Neuronal stem cell (in vitro differentiated cells): ENCODE results near the gene SLC28A1.
A peak's percentile ranks its signal among the peaks of the same experiment; 100 is the strongest.
"Not testable (repeated sequence)": the region's sequence is repeated elsewhere in the genome, so short reads cannot be mapped to it uniquely, and the experiment has no call there.

Source experiments
- DNase-seq: peaks from one replicate; pipeline ENCODE4 v3.0.0-alpha.2; 2013; ENCODE audit warnings: low spot score
- H2AFZ ChIP-seq: one replicate; pipeline ENCODE4 v1.6.1; 2013; ENCODE audit warnings: mild to moderate bottlenecking, low read length, inconsistent platforms
- H2AK5ac ChIP-seq: 2 replicates; pipeline ENCODE4 v1.6.1; 2013; ENCODE audit warnings: low read depth, mild to moderate bottlenecking, inconsistent platforms, low read length, moderate library complexity, mixed read lengths
- H2BK120ac ChIP-seq: 2 replicates; pipeline ENCODE4 v1.6.1; 2013; ENCODE audit warnings: low read depth, mild to moderate bottlenecking, inconsistent platforms, low read length, moderate library complexity, mixed read lengths
- H2BK12ac ChIP-seq: one replicate; pipeline ENCODE4 v1.6.1; 2013; ENCODE audit warnings: low read length, inconsistent platforms
- H2BK15ac ChIP-seq: 2 replicates; pipeline ENCODE4 v1.6.1; 2013; ENCODE audit warnings: mild to moderate bottlenecking, low read length, inconsistent platforms, mixed read lengths
- H2BK5ac ChIP-seq: one replicate; pipeline ENCODE4 v1.6.1; 2013; ENCODE audit warnings: inconsistent platforms, mild to moderate bottlenecking, low read length, moderate library complexity
- H3K14ac ChIP-seq: one replicate; pipeline ENCODE4 v1.6.1; 2013; ENCODE audit warnings: low read length, inconsistent platforms
- H3K18ac ChIP-seq: 2 replicates; pipeline ENCODE4 v1.6.1; 2013; ENCODE audit warnings: low read length, inconsistent platforms
- H3K23ac ChIP-seq: 2 replicates; pipeline ENCODE4 v1.6.1; 2013; ENCODE audit warnings: low read depth, mild to moderate bottlenecking, mixed read lengths, low read length, inconsistent platforms; ENCODE audit not compliant: poor library complexity
- H3K27ac ChIP-seq: replicated peaks from 3 replicates; pipeline ENCODE4 v1.5.1; 2013; ENCODE audit warnings: low read length, inconsistent platforms
- H3K27me3 ChIP-seq, 3 experiments: 2 replicates each; pipeline ENCODE4 v1.6.1; 2013; ENCODE audit warnings: low read length in 3 of 3, mild to moderate bottlenecking in 2 of 3, inconsistent platforms in 1 of 3, low read depth in 1 of 3, mixed read lengths in 1 of 3, moderate library complexity in 1 of 3; ENCODE audit not compliant: control insufficient read depth in 3 of 3, insufficient read depth in 3 of 3
- H3K36me3 ChIP-seq, 2 donors: replicated peaks in 1 of 2; 2 replicates each; pipeline ENCODE4 v1.6.1; 2013; ENCODE audit warnings: low read length in 2 of 2; ENCODE audit not compliant: control insufficient read depth in 2 of 2, insufficient read depth in 2 of 2
- H3K4ac ChIP-seq: 2 replicates; pipeline ENCODE4 v1.6.1; 2013; ENCODE audit warnings: inconsistent platforms, mild to moderate bottlenecking, low read length, moderate library complexity
- H3K4me1 ChIP-seq, 2 donors: 1 replicate in 1 of 2; 2 replicates in 1 of 2; pipeline ENCODE4 v1.6.1; 2013; ENCODE audit warnings: low read length in 2 of 2, low read depth in 1 of 2; ENCODE audit not compliant: control insufficient read depth in 2 of 2, insufficient read depth in 1 of 2
- H3K4me2 ChIP-seq: one replicate; pipeline ENCODE4 v1.6.1; 2013; ENCODE audit warnings: mild to moderate bottlenecking, low read length, inconsistent platforms; ENCODE audit not compliant: insufficient read depth, poor library complexity, severe bottlenecking
- H3K4me3 ChIP-seq, 2 donors: 2 replicates each; pipeline ENCODE4 v1.5.1; 2013; ENCODE audit warnings: low read length in 2 of 2, mild to moderate bottlenecking in 2 of 2, inconsistent platforms in 1 of 2, moderate library complexity in 1 of 2
- H3K79me1 ChIP-seq: one replicate; pipeline ENCODE4 v1.6.1; 2013; ENCODE audit warnings: low read depth, mild to moderate bottlenecking, inconsistent platforms, low read length, moderate library complexity
- H3K9ac ChIP-seq: one replicate; pipeline ENCODE4 v1.6.1; 2013; ENCODE audit warnings: mild to moderate bottlenecking, low read depth, low read length, inconsistent platforms; ENCODE audit not compliant: poor library complexity
- H3K9me3 ChIP-seq, 2 donors: replicated peaks in 1 of 2; 2 replicates each; pipeline versions ENCODE3 to v1.6.1; 2013; ENCODE audit warnings: low read length in 2 of 2, mild to moderate bottlenecking in 2 of 2, inconsistent platforms in 1 of 2, low read depth in 1 of 2, mixed read lengths in 1 of 2, moderate library complexity in 1 of 2; ENCODE audit not compliant: control insufficient read depth in 2 of 2, insufficient read depth in 1 of 2
- H4K8ac ChIP-seq: one replicate; pipeline ENCODE4 v1.6.1; 2013; ENCODE audit warnings: low read depth, mild to moderate bottlenecking, inconsistent platforms, low read length, moderate library complexity
- H4K91ac ChIP-seq: one replicate; pipeline ENCODE4 v1.6.1; 2013; ENCODE audit warnings: low read length, low read depth, mild to moderate bottlenecking, inconsistent platforms; ENCODE audit not compliant: poor library complexity
- WGBS, 2 donors: extraction: QIAGEN DNeasy Blood & Tissue Kit; methylation state at CpG; one replicate each; pipeline ENCODE4 v1.1.7; 2013; ENCODE audit warnings: missing lambda C conversion rate in 2 of 2, mixed read lengths in 1 of 2; ENCODE audit not compliant: insufficient read length in 2 of 2, insufficient replicate concordance in 1 of 2; ENCODE audit errors: extremely low coverage in 2 of 2; 5-methylcytosine and 5-hydroxymethylcytosine counted together

SLC28A1 gene

DNA sequence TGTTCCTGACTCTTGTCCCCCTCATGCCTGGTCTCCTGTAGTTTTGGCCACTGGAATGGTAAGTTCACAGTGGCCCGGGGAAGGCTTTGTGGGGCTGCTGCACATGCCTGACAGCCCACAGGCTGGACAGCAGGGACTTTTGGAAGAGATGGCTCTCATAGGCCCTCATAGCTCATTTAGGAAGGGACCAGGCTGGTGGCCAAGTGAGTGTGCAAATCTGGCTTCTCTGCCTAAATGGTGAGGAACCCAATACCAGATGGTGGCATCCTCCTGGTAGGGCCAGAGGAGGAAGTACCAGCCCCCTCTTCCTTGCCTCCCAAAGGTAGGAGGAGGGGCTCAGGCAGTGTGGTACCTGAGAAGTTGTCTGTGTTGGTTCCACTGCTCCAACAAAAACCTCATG lies 41.7 kb upstream of the SLC28A1 start:
- peak overlapping the region; percentile 15 for H3K9ac ChIP-seq
- H3K4me1 ChIP-seq = no peaks in the 10 kb centered on the region
- no peak overlapping the region for H3K18ac ChIP-seq
- H4K8ac ChIP-seq = no peak overlapping the region
- no peak overlapping the region for H2BK12ac ChIP-seq
- no peak overlapping the region for H2BK5ac ChIP-seq
- H3K27me3 ChIP-seq = peaks cover 0 to 11% (median 0%) of the 10 kb centered on the region in 3 experiments
- no peak overlapping the region for H4K91ac ChIP-seq
- no peak overlapping the region for H3K23ac ChIP-seq
- no peak overlapping the region for H3K14ac ChIP-seq
- H3K9me3 ChIP-seq = peaks cover 0 to 9% of the 10 kb centered on the region in 2 donors
- no peak overlapping the region for H2BK15ac ChIP-seq
- no peaks in the 10 kb centered on the region for H3K79me1 ChIP-seq
- H3K36me3 ChIP-seq = no peaks in the 10 kb centered on the region
- H3K4ac ChIP-seq = no peak overlapping the region
- H2BK120ac ChIP-seq = no peak overlapping the region
- no peak overlapping the region for H3K27ac ChIP-seq
- DNase-seq = no peak
- no peak overlapping the region for H3K4me2 ChIP-seq
- H2AK5ac ChIP-seq = no peak overlapping the region
- H3K4me3 ChIP-seq = no peak overlapping the region
- no peak overlapping the region for H2AFZ ChIP-seq
- WGBS, 2 donors = no CpG with 5 or more reads among the region's 1 CpG

DNA sequence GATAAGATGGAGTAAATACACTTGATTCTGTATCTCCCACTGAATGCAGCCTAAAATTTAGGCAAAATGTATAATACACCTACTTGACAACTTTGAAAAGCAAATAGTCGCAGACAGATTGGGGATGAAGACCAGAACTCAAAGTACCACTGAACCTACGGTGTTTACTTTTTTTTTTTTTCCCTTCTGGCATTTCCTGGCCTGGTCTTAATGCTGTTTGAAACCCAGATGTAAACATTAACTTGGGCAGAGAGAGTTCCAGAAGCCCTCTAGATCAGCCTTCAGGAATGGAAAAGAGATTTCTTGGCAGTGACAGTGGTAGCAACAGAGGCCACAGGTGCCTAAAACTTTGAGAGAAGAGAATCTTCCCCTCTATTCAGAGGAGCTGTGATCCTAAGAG lies 39.5 kb upstream of the SLC28A1 start:
- Histone ChIP-seq H4K8ac (no peak overlapping the region), H2BK12ac (no peak overlapping the region), H3K9me3 (peaks cover 0 to 9% of the 10 kb centered on the region in 2 donors), H3K27me3 (peaks cover 0 to 6% (median 0%) of the 10 kb centered on the region in 3 experiments), H3K23ac (no peak overlapping the region), H3K4me1 (no peaks in the 10 kb centered on the region), H2AFZ (no peak overlapping the region), H4K91ac (no peak overlapping the region), H3K27ac (no peak overlapping the region), H2BK5ac (no peak overlapping the region), H2AK5ac (no peak overlapping the region), H3K4me3 (no peak overlapping the region), H3K9ac (no peak overlapping the region), H3K4me2 (no peak overlapping the region), H3K79me1 (no peaks in the 10 kb centered on the region), H3K36me3 (no peaks in the 10 kb centered on the region), H3K18ac (no peak overlapping the region), H3K4ac (no peak overlapping the region), H2BK15ac (no peak overlapping the region), H2BK120ac (no peak overlapping the region), H3K14ac (no peak overlapping the region)
- DNase-seq = no peak
- no CpG with 5 or more reads among the region's 2 CpGs for WGBS, 2 donors

DNA sequence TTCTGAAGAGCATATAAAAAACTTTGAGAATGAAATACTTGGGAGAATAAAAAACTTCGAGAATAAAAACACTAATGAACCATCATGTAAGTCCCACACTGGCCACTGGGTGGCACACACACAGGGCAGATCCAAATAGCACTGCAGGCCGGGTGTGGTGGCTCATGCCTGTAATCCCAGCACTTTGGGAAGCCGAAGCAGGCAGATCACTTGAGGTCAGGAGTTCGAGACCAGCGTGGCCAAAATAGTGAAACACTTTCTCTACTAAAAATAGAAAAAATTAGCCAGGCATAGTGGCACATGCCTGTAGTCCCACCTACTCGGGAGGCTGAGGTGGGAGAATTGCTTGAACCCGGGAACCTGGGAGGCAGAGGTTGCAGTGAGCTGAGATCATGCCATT lies 38.8 kb upstream of the SLC28A1 start:
- H3K27ac ChIP-seq, H2AFZ ChIP-seq, DNase-seq, H4K91ac ChIP-seq, H4K8ac ChIP-seq, H3K4me1 ChIP-seq, H2BK120ac ChIP-seq, H3K14ac ChIP-seq, H3K36me3 ChIP-seq, H3K27me3 ChIP-seq, H3K4ac ChIP-seq, H2AK5ac ChIP-seq, H2BK12ac ChIP-seq, H2BK5ac ChIP-seq, H3K4me2 ChIP-seq, H3K18ac ChIP-seq, H3K9ac ChIP-seq, H3K9me3 ChIP-seq, H3K79me1 ChIP-seq, H3K4me3 ChIP-seq, H3K23ac ChIP-seq, H2BK15ac ChIP-seq: not testable (repeated sequence)
- no CpG with 5 or more reads among the region's 7 CpGs for WGBS, 2 donors

DNA sequence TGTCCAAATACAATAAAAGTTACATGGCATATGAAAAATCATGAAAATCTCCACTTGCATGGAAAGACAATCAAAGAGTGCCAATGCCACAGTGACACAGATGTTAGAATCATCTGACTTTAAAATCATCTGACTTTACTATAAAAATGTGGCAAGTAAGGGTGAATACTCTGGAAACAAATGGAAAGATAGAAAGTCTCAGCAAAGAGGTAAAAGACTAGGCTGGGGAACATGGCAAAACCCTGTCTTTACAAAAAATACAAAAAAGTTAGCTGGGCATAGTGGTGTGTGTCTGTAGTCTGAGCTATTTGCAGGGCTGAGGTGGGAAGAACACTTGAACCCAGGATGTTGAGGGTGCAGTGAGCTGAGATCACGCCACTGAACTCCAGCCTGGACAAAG lies 38.2 kb upstream of the SLC28A1 start:
- H3K14ac ChIP-seq = no peak overlapping the region
- H3K27me3 ChIP-seq = peaks cover 0 to 6% (median 0%) of the 10 kb centered on the region in 3 experiments
- H2AFZ ChIP-seq = no peak overlapping the region
- H3K4me2 ChIP-seq = no peak overlapping the region
- H2BK15ac ChIP-seq = no peak overlapping the region
- no peak overlapping the region for H2AK5ac ChIP-seq
- no peak overlapping the region for H2BK12ac ChIP-seq
- no CpG with 5 or more reads among the region's 1 CpG for WGBS, 2 donors
- no peaks in the 10 kb centered on the region for H3K79me1 ChIP-seq
- H4K91ac ChIP-seq = no peak overlapping the region
- H3K9me3 ChIP-seq = peaks cover 0 to 9% of the 10 kb centered on the region in 2 donors
- H2BK120ac ChIP-seq = no peak overlapping the region
- no peak overlapping the region for H4K8ac ChIP-seq
- H3K4ac ChIP-seq = no peak overlapping the region
- H3K9ac ChIP-seq = no peak overlapping the region
- no peaks in the 10 kb centered on the region for H3K36me3 ChIP-seq
- no peak overlapping the region for H3K18ac ChIP-seq
- H3K4me1 ChIP-seq = no peaks in the 10 kb centered on the region
- no peak for DNase-seq
- no peak overlapping the region for H2BK5ac ChIP-seq
- no peak overlapping the region for H3K27ac ChIP-seq
- H3K4me3 ChIP-seq = no peak overlapping the region
- no peak overlapping the region for H3K23ac ChIP-seq
